ENCODE measurements around the gene BCAP31.

- TF ChIP-seq, protein P1, sequence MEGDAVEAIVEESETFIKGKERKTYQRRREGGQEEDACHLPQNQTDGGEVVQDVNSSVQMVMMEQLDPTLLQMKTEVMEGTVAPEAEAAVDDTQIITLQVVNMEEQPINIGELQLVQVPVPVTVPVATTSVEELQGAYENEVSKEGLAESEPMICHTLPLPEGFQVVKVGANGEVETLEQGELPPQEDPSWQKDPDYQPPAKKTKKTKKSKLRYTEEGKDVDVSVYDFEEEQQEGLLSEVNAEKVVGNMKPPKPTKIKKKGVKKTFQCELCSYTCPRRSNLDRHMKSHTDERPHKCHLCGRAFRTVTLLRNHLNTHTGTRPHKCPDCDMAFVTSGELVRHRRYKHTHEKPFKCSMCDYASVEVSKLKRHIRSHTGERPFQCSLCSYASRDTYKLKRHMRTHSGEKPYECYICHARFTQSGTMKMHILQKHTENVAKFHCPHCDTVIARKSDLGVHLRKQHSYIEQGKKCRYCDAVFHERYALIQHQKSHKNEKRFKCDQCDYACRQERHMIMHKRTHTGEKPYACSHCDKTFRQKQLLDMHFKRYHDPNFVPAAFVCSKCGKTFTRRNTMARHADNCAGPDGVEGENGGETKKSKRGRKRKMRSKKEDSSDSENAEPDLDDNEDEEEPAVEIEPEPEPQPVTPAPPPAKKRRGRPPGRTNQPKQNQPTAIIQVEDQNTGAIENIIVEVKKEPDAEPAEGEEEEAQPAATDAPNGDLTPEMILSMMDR (IDR thresholded peaks at IDR 0.05): no peak
- no peak for TF ChIP-seq POLR2A (IDR thresholded peaks at IDR 0.05)
Observed at GRCh38 chrX:153744210-153745066, 20.3 kb upstream of the BCAP31 start.
